ENCODE measurements around the gene NT5C1A. TPM values are rescaled to one million over a fixed set of nuclear protein-coding genes. Genes with fewer than 3 reads are reported as not detected.

The NT5C1A gene
- total and polyA plus RNA-seq, 11 donors: 2.0 to 46.6 (median 17.2) TPM

- H3K4me1 ChIP-seq: peaks cover 0 to 40% (median 26%) of the 10 kb centered on the region in 12 donors
- DNase-seq: peak in 4 of 5 donors; percentile 51 to 80 (median 66)
Measured at GRCh38 chr1:39620659-39621165, 51.2 kb downstream of the NT5C1A start.

DNA sequence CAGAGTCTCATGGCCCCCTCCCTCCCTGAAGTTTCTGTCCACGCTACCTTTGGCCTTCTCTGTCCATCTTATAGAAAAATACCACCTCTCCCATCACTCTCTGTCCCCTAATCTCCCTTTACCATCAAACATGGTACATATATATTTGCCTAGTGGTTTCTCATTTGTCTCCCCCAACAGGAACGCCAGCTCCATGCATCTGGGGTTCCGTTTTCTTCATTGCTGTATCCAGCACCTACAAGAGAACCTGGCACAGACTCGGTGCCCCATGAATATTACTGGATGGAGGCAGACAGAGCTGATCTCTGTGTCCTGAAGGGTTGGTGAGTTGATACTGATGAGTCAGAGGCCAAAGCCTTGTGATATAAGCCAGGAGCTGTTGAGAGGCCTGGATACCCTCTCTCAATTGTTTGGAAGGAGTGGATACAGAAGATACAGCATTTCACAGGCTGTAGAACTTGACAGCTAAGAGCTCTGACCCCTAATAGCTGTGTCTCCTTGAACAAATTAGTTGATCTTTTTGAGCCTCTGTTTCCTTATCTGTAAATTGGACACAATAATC, 54.3 kb downstream of the NT5C1A start:
- 72 to 82% (median 74%) methylated on average over 4 of the region's 4 CpGs for WGBS, 4 donors
- no peak for DNase-seq
- H3K4me3 ChIP-seq: no peak overlapping the region
- TF ChIP-seq CTCF (IDR thresholded peaks at IDR 0.05) (no peak), POLR2A (IDR thresholded peaks at IDR 0.05) (no peak)
- peaks cover 0 to 7% (median 0%) of the 10 kb centered on the region in 12 donors for H3K9me3 ChIP-seq
- intact Hi-C loops (cut with DNase I): no loop called here
- ATAC-seq: peak in 3 of 4 donors; percentile 15 to 74 (median 24)
- H3K4me1 ChIP-seq: peaks cover 0 to 8% (median under 1%) of the 10 kb centered on the region in 12 donors
- peaks cover 0 to 11% (median 0%) of the 10 kb centered on the region in 9 donors for H3K36me3 ChIP-seq
- H3K27ac ChIP-seq: no peak overlapping the region
- no peaks in the 10 kb centered on the region for H3K27me3 ChIP-seq

More at GRCh38 chr1:39620659-39621165, 51.2 kb downstream of the NT5C1A start:
- no peaks in the 10 kb centered on the region for H3K27me3 ChIP-seq
- peaks cover 0 to 7% (median 0%) of the 10 kb centered on the region in 12 donors for H3K9me3 ChIP-seq
- no peak for TF ChIP-seq POLR2A (IDR thresholded peaks at IDR 0.05)
- no peak for TF ChIP-seq CTCF (IDR thresholded peaks at IDR 0.05)
- H3K4me3 ChIP-seq: no peak overlapping the region
- 60 to 83% (median 74%) methylated on average over 3 of the region's 3 CpGs for WGBS, 4 donors
- intact Hi-C loops (cut with DNase I): no loop called here
- no peak overlapping the region for H3K27ac ChIP-seq
- ATAC-seq: peak in 1 of 4 donors; percentile 1
- no peaks in the 10 kb centered on the region for H3K36me3 ChIP-seq

DNA sequence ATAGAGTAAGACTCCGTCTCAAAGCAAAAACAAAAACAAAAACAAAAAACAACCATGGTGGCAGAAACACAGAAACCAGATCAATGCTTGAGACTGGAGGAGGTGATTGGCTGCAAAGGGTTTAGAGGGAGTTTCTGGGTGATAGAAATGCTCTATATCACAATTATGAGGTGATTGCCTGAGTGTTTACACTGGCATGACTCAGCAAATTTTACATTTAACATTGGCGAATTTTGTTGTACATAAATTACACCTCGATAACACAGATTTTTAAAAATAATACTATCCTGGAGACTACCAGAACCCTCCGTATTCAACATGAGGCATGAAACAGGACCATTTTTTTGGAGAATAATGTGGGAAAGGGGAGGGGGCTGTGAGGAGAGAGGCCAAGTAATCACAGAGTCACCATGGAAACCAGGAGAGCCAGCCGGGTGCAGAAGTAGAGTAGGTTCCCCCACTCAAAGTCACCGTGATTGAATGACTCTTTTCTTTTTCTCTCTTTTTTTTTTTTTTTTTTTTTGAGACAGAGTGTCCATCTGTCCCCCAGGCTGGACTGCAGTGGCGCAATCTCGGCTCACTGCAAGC, 56.7 kb downstream of the NT5C1A start:
- DNase-seq (no peak), ATAC-seq (no peak)
- H3K36me3 ChIP-seq: peaks cover 0 to 12% (median 0%) of the 10 kb centered on the region in 9 donors
- TF ChIP-seq CTCF (IDR thresholded peaks at IDR 0.05): no peak
- no peaks in the 10 kb centered on the region for H3K27me3 ChIP-seq
- H3K27ac ChIP-seq: no peak overlapping the region
- peaks cover 0 to 4% (median 0%) of the 10 kb centered on the region in 12 donors for H3K4me1 ChIP-seq
- no peak overlapping the region for H3K4me3 ChIP-seq
- H3K9me3 ChIP-seq: peaks cover 0 to 1% (median 0%) of the 10 kb centered on the region in 12 donors
- WGBS, 4 donors: 81 to 88% (median 82%) methylated on average over 8 of the region's 8 CpGs
- intact Hi-C loops (cut with DNase I): no loop called here

DNA sequence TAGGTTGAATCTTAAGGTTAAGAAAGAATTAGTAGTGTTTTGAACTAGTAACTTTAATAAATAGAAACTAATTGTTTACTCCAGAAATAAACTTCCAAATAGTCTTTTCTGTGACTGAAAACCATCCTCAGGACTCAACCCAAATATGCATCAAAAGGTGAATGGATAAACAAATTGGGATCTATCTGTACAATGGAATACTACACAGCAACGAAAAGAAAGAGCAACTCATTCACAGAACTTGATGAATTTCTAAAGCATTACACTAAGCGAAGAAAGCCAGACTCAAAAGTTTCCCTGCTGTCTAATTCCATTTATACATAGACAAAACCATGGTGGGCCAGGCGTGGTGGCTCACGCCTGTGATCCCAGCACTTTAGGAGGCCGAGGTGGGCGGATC, 57.4 kb downstream of the NT5C1A start:
- TF ChIP-seq POLR2A (IDR thresholded peaks at IDR 0.05) (no peak), CTCF (IDR thresholded peaks at IDR 0.05) (no peak)
- 95 to 96% (median 95%) methylated on average over 6 of the region's 6 CpGs for WGBS, 4 donors
- intact Hi-C loops (cut with DNase I): no loop called here

More for the DNA sequence above, 57.4 kb downstream of the NT5C1A start:
- DNase-seq (no peak), ATAC-seq (no peak)
- Histone ChIP-seq H3K27me3 (peaks cover 0 to 3% (median 0%) of the 10 kb centered on the region in 9 donors), H3K4me1 (peaks cover 0 to 8% (median 3%) of the 10 kb centered on the region in 12 donors), H3K4me3 (no peak overlapping the region), H3K36me3 (peaks cover 0 to 12% (median 0%) of the 10 kb centered on the region in 9 donors), H3K9me3 (no peaks in the 10 kb centered on the region), H3K27ac (no peak overlapping the region)

Measured in heart left ventricle (tissue), 16 donors.